HepG2 (cell line): ENCODE results near the gene MAVS. TPM values are rescaled to one million over a fixed set of nuclear protein-coding genes. Genes with fewer than 3 reads are reported as not detected.
A peak's percentile ranks its signal among the peaks of the same experiment; 100 is the strongest.

ENCODE experiments used
- ATAC-seq: fragments of 200-7000 bp; cut with Tn5 transposase; 3 replicates; pipeline ENCODE4 v1.9.1; 2020; ENCODE audit warnings: mild to moderate bottlenecking, moderate library complexity
- BruUV-seq: library from RNA; stranded (reverse); fragments of 400-500 nt; replicated peaks from 2 replicates; lab custom pipeline; 2021; lab: Mats Ljungman, UMichigan
- CTCF ChIA-PET: fragments of 300-600 bp; formaldehyde crosslinking; extraction: SDS; loops from one replicate; lab custom pipeline; 2021; ENCODE audit warnings: low total read pairs, inconsistent platforms, low intra/inter-chr PET ratio; lab: Yijun Ruan, JAX
- POLR2A ChIA-PET: fragments of 350-600 bp; sonication (Branson Sonifier 250); formaldehyde crosslinking; loops from one replicate; lab custom pipeline; 2020; ENCODE audit warnings: antibody characterized with exemption, inconsistent platforms; lab: Yijun Ruan, JAX
- DNase-seq: peaks from one replicate; pipeline ENCODE4 v3.0.0-alpha.2; 2015; ENCODE audit warnings: low spot score
- FAIRE-seq: peaks from 3 replicates; lab custom pipeline; 2011; peaks lifted over from hg19 to GRCh38; lab: Jason Lieb, UNC
- H2AFZ ChIP-seq: one replicate; pipeline ENCODE4 v1.6.1; 2011; ENCODE audit warnings: low read length, inconsistent platforms
- H3K27ac ChIP-seq: fragments of 300-600 bp; 3 replicates; pipeline ENCODE4 v1.8.0; 2011; ENCODE audit warnings: mixed run types, mild to moderate bottlenecking, mixed read lengths, low read length, inconsistent platforms; ENCODE audit not compliant: insufficient read depth; ENCODE audit errors: extremely low read length
- H3K27me3 ChIP-seq, 2 experiments: fragments of 200-600 bp in 1 of 2; 2 replicates in 1 of 2; 3 replicates in 1 of 2; pipeline versions ENCODE4 v1.6.0 to v1.8.0; 2011; ENCODE audit warnings: low read length in 2 of 2, mild to moderate bottlenecking in 2 of 2, moderate library complexity in 2 of 2, inconsistent platforms in 1 of 2; ENCODE audit not compliant: insufficient read depth in 2 of 2, control insufficient read depth in 1 of 2
- H3K36me3 ChIP-seq, 2 experiments: fragments of 200-600 bp in 1 of 2; replicated peaks in 1 of 2; 2 replicates in 1 of 2; 3 replicates in 1 of 2; pipeline versions ENCODE4 v1.5.1 to v1.8.0; 2011; ENCODE audit warnings: low read length in 2 of 2, inconsistent platforms in 1 of 2; ENCODE audit not compliant: insufficient read depth in 2 of 2, control insufficient read depth in 1 of 2
- H3K4me1 ChIP-seq: 2 replicates; pipeline ENCODE4 v1.5.1; 2012; ENCODE audit warnings: low read length, inconsistent platforms; ENCODE audit not compliant: insufficient read depth
- H3K4me2 ChIP-seq: 2 replicates; pipeline ENCODE4 v1.6.0; 2011; ENCODE audit warnings: low read depth, low read length, inconsistent platforms
- H3K4me3 ChIP-seq, 3 experiments: fragments of 200-600 bp in 1 of 3; sonication (generic), shearing (Covaris generic) in 1 of 3; replicated peaks in 1 of 3; 2 replicates each; pipeline ENCODE4 v1.5.1; 2011 to 2016; ENCODE audit warnings: low read length in 3 of 3, inconsistent platforms in 2 of 3, low read depth in 2 of 3, mild to moderate bottlenecking in 2 of 3, control low read depth in 1 of 3, mixed read lengths in 1 of 3; ENCODE audit not compliant: insufficient read depth in 1 of 3
- H3K79me2 ChIP-seq: one replicate; pipeline ENCODE4 v1.6.1; 2011; ENCODE audit warnings: low read length, inconsistent platforms; ENCODE audit not compliant: insufficient read depth
- H3K9ac ChIP-seq: 2 replicates; pipeline ENCODE4 v1.6.0; 2011; ENCODE audit warnings: mild to moderate bottlenecking, low read depth, low read length, inconsistent platforms; ENCODE audit not compliant: insufficient read depth
- H3K9me3 ChIP-seq: 2 replicates; pipeline ENCODE4 v1.5.1; 2012; ENCODE audit warnings: mild to moderate bottlenecking, low read length
- H4K20me1 ChIP-seq: 2 replicates; pipeline ENCODE4 v1.6.0; 2011; ENCODE audit warnings: inconsistent platforms, mild to moderate bottlenecking, low read length, moderate library complexity; ENCODE audit not compliant: insufficient read depth
- AGO2 ChIP-seq: fragments of 200-400 bp; formaldehyde crosslinking; optimal IDR thresholded peaks from 2 replicates; pipeline ENCODE3; 2017; ENCODE audit warnings: mild to moderate bottlenecking, low read depth, low read length, moderate library complexity
- TRIM24 ChIP-seq: sonication (generic); formaldehyde crosslinking; IDR thresholded peaks from 2 replicates; pipeline ENCODE4 v1.8.0; 2022; ENCODE audit warnings: mild to moderate bottlenecking, missing genetic modification reagents
- ZNF256 ChIP-seq: sonication (generic); formaldehyde crosslinking; conservative IDR thresholded peaks from 2 replicates; pipeline ENCODE4 v1.4.0; 2020; ENCODE audit warnings: missing genetic modification reagents
- ZNF33A ChIP-seq: sonication (generic); formaldehyde crosslinking; IDR thresholded peaks from 2 replicates; pipeline ENCODE4 v1.5.1; 2020; ENCODE audit warnings: missing genetic modification reagents, mild to moderate bottlenecking, moderate library complexity, borderline replicate concordance
- ZNF891 ChIP-seq: sonication (generic); formaldehyde crosslinking; IDR thresholded peaks from 2 replicates; pipeline ENCODE4 v1.5.0; 2020; ENCODE audit warnings: mild to moderate bottlenecking, missing genetic modification reagents
- WGBS: methylation state at CpG from one replicate; pipeline ENCODE4 v1.1.6; 2017; ENCODE audit warnings: low lambda C conversion rate; 5-methylcytosine and 5-hydroxymethylcytosine counted together
- in situ Hi-C: cut with HindIII; loops from 2 replicates; pipeline ENCODE4 v1.10.0; 2017; ENCODE audit warnings: low pct_unique_long_range_greater_than_20kb; ENCODE audit not compliant: extremely low pct_ligation_motif_present
- intact Hi-C: fragments of 100-400 bp; cut with micrococcal nuclease; formaldehyde crosslinking; loops from one replicate; pipeline ENCODE4 v1.10.0; 2022; ENCODE audit not compliant: unreplicated experiment
- polyA plus RNA-seq, 8 experiments: library from polyadenylated mRNA; depleted of rRNA in 3 of 8; stranded (reverse) in 7 of 8; unstranded in 1 of 8; fragments of >200 nt; fragmentation: Illumina TruSeq in 4 of 8; extraction: Trizol in 4 of 8; gene quantifications; 2 replicates each; pipeline versions ENCODE4 v1.2.1 to v1.2.3, GENCODE V29; 2011 to 2016; ENCODE audit warnings: low read depth in 4 of 8, missing spikeins in 1 of 8, mixed read lengths in 1 of 8; ENCODE audit not compliant: insufficient read depth in 1 of 8
- total RNA-seq, 5 experiments: library from RNA; depleted of rRNA; stranded (reverse); fragments of >200 nt; fragmentation: Illumina TruSeq; extraction: Trizol; gene quantifications; 2 replicates each; pipeline ENCODE4 v1.2.3, GENCODE V29; 2016; ENCODE audit warnings: low read depth in 1 of 5
- TF ChIP-seq, protein P1 (sequence below): sonication (generic); formaldehyde crosslinking; IDR thresholded peaks from 2 replicates; pipeline ENCODE4 v1.4.0; 2020; ENCODE audit warnings: mild to moderate bottlenecking, missing genetic modification reagents
- TF ChIP-seq, protein P2 (sequence below): sonication (generic); formaldehyde crosslinking; IDR thresholded peaks from 2 replicates; pipeline ENCODE4 v1.4.0; 2020; ENCODE audit warnings: missing genetic modification reagents
- TF ChIP-seq, protein P3 (sequence below): sonication (generic); formaldehyde crosslinking; IDR thresholded peaks from 2 replicates; pipeline ENCODE4 v1.5.0; 2020; ENCODE audit warnings: mild to moderate bottlenecking, missing genetic modification reagents, moderate library complexity
- TF ChIP-seq, protein P4 (sequence below): sonication (generic); formaldehyde crosslinking; IDR thresholded peaks from 2 replicates; pipeline ENCODE4 v1.4.0; 2020; ENCODE audit warnings: missing genetic modification reagents, mild to moderate bottlenecking, borderline replicate concordance

The MAVS gene
- total and polyA plus RNA-seq, 2 of the 13 experiments (the other 11 are each of a cell fraction or from before 2014, with no cell fraction given) = 27.3 to 36.6 TPM

DNA sequence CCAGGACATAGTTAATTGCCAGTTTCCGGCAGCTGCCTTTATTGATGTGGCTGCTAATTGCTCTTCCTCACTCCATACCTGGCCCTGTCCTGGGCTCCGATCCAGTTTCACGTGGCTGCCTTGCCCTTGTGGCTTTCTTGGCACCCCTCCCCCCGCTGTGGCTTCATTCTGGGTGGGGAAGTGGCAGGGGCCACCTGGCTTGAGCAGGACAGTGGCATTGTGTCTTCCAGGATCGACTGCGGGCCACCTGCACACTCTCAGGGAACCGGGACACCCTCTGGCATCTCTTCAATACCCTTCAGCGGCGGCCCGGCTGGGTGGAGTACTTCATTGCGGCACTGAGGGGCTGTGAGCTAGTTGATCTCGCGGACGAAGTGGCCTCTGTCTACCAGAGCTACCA lies 10.8 kb downstream of the MAVS start:
- Histone ChIP-seq H3K9me3 (no peaks in the 10 kb centered on the region), H3K4me1 (peaks cover 24% of the 10 kb centered on the region), H3K4me3 (no peak overlapping the region), H3K79me2 (no peaks in the 10 kb centered on the region), H3K36me3 (peaks cover 31 to 44% of the 10 kb centered on the region in 2 experiments), H4K20me1 (no peaks in the 10 kb centered on the region), H2AFZ (no peak overlapping the region), H3K27ac (no peak overlapping the region), H3K27me3 (no peaks in the 10 kb centered on the region), H3K4me2 (no peak overlapping the region), H3K9ac (no peak overlapping the region)
- ChIA-PET POLR2A (interaction anchor here (1.0 kb wide), 1 partner anchor 10 kb away, joined by 4 read pairs; no protein-coding TSS in a partner anchor), CTCF (no interaction called here)
- ATAC-seq = no peak
- in situ Hi-C loops = no loop called here
- FAIRE-seq = no peak
- no peak for DNase-seq
- TF ChIP-seq, protein P1, sequence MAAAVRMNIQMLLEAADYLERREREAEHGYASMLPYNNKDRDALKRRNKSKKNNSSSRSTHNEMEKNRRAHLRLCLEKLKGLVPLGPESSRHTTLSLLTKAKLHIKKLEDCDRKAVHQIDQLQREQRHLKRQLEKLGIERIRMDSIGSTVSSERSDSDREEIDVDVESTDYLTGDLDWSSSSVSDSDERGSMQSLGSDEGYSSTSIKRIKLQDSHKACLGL (CRISPR knock-in tag) = peak; percentile 31; the same call in 1 of the 2 replicates
- no peak for TF ChIP-seq ZNF256 (CRISPR knock-in tag)
- 0 out of 2 replicates have a peak, but pooled peaks have one; percentile 8 for TF ChIP-seq ZNF891 (CRISPR knock-in tag)
- TF ChIP-seq TRIM24 (CRISPR knock-in tag) = no peak
- TF ChIP-seq ZNF33A (CRISPR knock-in tag) = no peak
- TF ChIP-seq, protein P2, sequence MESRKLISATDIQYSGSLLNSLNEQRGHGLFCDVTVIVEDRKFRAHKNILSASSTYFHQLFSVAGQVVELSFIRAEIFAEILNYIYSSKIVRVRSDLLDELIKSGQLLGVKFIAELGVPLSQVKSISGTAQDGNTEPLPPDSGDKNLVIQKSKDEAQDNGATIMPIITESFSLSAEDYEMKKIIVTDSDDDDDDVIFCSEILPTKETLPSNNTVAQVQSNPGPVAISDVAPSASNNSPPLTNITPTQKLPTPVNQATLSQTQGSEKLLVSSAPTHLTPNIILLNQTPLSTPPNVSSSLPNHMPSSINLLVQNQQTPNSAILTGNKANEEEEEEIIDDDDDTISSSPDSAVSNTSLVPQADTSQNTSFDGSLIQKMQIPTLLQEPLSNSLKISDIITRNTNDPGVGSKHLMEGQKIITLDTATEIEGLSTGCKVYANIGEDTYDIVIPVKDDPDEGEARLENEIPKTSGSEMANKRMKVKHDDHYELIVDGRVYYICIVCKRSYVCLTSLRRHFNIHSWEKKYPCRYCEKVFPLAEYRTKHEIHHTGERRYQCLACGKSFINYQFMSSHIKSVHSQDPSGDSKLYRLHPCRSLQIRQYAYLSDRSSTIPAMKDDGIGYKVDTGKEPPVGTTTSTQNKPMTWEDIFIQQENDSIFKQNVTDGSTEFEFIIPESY = no peak
- TF ChIP-seq, protein P3, sequence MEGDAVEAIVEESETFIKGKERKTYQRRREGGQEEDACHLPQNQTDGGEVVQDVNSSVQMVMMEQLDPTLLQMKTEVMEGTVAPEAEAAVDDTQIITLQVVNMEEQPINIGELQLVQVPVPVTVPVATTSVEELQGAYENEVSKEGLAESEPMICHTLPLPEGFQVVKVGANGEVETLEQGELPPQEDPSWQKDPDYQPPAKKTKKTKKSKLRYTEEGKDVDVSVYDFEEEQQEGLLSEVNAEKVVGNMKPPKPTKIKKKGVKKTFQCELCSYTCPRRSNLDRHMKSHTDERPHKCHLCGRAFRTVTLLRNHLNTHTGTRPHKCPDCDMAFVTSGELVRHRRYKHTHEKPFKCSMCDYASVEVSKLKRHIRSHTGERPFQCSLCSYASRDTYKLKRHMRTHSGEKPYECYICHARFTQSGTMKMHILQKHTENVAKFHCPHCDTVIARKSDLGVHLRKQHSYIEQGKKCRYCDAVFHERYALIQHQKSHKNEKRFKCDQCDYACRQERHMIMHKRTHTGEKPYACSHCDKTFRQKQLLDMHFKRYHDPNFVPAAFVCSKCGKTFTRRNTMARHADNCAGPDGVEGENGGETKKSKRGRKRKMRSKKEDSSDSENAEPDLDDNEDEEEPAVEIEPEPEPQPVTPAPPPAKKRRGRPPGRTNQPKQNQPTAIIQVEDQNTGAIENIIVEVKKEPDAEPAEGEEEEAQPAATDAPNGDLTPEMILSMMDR (CRISPR knock-in tag) = no peak
- peak; percentile 64 for TF ChIP-seq AGO2
- TF ChIP-seq, protein P4, sequence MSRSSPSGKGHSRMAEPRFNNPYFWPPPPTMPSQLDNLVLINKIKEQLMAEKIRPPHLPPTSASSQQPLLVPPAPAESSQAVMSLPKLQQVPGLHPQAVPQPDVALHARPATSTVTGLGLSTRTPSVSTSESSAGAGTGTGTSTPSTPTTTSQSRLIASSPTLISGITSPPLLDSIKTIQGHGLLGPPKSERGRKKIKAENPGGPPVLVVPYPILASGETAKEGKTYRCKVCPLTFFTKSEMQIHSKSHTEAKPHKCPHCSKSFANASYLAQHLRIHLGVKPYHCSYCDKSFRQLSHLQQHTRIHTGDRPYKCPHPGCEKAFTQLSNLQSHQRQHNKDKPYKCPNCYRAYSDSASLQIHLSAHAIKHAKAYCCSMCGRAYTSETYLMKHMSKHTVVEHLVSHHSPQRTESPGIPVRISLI (CRISPR knock-in tag) = no peak
- WGBS = 92% methylated on average over 14 of the region's 14 CpGs
- BruUV-seq = no TSS peak
- intact Hi-C loops = no loop called here
